GM13976 (cell line): Measurements from ENCODE around the gene ZIM2.

Experiments
- DNase-seq: peaks from one replicate; pipeline ENCODE4 v3.0.0; 2012; ENCODE audit warnings: low spot score
- in situ Hi-C: fragments of 300-500 bp; cut with MboI; formaldehyde crosslinking; loops from one replicate; pipeline ENCODE4 v1.12.0; 2022; ENCODE audit warnings: low sequenced_read_pairs, mixed read lengths, inconsistent platforms; ENCODE audit not compliant: unreplicated experiment
- TF ChIP-seq, protein P1 (sequence below): IDR thresholded peaks from 2 replicates; pipeline ENCODE4 v1.5.1; 2012; ENCODE audit warnings: borderline replicate concordance, mild to moderate bottlenecking; ENCODE audit not compliant: insufficient read depth; ENCODE audit errors: extremely low read depth, missing control alignments, control extremely low read depth

Gene ZIM2

DNA sequence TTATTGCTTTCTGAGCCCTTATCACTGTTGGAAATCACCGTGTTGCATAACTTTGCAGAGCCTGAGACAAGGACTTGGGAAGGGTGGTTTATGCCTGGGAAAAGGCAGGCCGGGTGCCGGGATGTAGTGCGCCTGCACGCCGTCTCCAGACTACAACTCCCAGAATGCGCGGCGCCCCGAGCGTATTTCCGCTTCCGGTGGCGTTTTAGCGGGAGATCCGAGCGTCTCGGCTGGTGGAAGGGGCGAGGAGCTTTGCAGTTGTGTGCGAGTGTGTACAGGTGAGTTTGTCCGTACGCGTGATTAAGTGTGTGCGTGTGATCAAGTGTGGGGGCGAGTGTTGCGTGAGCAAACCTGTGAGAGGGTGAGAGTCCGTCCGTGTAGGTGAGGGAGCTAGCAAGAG is 75.4 kb downstream of the ZIM2 start:
- TF ChIP-seq, protein P1, sequence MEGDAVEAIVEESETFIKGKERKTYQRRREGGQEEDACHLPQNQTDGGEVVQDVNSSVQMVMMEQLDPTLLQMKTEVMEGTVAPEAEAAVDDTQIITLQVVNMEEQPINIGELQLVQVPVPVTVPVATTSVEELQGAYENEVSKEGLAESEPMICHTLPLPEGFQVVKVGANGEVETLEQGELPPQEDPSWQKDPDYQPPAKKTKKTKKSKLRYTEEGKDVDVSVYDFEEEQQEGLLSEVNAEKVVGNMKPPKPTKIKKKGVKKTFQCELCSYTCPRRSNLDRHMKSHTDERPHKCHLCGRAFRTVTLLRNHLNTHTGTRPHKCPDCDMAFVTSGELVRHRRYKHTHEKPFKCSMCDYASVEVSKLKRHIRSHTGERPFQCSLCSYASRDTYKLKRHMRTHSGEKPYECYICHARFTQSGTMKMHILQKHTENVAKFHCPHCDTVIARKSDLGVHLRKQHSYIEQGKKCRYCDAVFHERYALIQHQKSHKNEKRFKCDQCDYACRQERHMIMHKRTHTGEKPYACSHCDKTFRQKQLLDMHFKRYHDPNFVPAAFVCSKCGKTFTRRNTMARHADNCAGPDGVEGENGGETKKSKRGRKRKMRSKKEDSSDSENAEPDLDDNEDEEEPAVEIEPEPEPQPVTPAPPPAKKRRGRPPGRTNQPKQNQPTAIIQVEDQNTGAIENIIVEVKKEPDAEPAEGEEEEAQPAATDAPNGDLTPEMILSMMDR, result no peak
- no peak for DNase-seq
- in situ Hi-C loops, result no loop called here

DNA sequence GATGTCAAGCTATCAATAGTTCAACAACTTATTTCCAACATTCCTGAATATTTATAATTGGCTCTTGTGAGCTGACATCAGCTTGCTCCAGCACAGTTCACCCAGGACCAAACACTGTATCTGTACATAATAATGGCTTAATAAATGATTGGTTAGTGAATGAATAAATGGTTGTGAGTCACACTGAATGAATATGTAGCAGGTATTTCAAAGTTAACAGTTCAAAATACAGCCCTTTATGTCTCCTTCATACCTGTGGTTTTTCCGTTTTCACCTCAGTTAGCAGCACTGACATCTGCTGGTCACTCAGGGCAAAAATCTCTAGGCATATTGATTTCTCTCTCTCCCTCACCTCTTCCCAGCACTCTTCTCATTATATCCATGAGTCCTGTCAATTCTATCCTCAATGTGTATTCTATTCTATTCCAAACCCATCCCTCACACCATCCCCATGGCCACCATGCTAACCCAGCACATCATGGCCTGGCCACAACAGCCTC is 76.3 kb downstream of the ZIM2 start:
- no peak for DNase-seq
- TF ChIP-seq, protein P1, result no peak

DNA sequence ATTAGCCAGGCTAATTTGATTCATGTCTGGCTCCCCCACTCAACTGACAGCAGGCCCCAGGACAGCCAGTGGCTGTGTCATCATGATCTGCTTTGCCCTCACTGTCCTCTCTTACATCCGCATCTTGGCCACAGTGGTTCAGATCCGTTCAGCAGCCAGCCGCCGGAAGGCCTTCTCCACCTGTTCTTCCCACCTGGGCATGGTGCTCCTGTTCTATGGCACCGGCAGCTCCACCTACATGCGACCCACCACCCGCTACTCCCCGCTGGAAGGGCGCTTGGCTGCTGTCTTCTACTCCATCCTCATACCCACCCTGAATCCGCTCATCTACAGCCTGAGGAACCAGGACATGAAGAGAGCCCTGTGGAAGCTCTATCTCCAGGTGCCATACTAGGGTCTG is 79.7 kb downstream of the ZIM2 start:
- TF ChIP-seq, protein P1, result no peak
- in situ Hi-C loops, result no loop called here

More for the DNA sequence above, 76.3 kb downstream of the ZIM2 start:
- in situ Hi-C loops, result no loop called here

DNA sequence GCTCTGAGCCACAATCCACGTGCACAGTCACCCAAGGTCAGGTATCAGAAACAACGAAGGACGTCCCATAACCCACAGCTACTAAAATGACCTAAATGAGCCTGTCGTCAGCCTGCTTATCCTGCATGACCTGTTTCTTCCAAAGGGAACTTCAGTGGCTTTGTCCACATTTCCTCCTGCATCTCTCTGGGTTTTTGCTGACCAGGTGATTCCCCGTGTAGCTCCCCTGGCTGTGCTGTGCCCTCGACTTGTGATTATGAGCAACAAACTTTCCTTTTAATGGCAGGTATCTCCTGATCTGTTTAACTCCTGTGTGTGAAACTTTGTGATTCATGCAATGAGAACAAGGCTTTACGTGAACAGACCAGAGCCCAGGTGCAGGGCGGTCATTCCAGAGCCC is 81.0 kb downstream of the ZIM2 start:
- in situ Hi-C loops, result no loop called here
- TF ChIP-seq, protein P1, result no peak

More for the DNA sequence above, 79.7 kb downstream of the ZIM2 start:
- no peak for DNase-seq

DNA sequence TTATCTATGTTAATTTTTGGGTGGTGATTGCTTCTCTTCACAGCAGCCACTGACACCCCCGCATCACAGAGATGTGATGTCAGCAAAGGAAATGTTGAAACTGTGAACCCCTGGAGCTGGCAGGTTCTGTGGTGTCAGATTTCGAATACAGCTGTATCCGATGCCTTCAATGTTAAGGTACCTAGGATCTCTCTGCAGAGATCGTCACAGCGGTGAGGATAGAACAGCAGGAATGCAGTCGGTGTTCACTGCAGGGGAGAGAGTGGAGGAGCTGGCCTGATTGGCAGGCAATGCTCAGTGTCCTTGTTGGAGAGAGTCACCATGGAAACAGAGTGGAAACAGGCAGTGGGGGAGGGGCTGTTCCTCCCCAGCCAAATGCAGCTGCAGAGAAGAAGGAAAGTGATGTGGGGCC is 89.4 kb downstream of the ZIM2 start:
- TF ChIP-seq, protein P1, result no peak
- DNase-seq, result no peak
- in situ Hi-C loops, result no loop called here

More for the DNA sequence above, 81.0 kb downstream of the ZIM2 start:
- DNase-seq, result no peak

DNA sequence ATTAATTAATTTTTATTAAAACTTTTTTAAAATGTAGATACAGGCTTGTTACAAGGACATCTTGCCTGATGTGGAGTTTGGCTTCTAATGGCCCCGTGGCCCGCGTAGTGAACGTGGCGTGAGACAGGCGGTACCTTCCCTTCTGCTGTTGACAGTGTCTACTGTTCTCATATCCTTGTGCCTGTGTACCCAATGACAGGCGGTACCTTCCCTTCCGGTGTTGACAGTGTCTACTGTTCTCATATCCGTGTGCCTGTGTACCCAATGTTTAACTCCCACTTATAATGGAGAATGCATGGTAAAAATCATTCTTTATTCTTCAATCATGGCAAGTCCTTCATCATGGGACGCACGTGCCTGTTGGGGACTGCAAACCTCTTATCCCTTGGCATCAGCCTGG is 89.9 kb downstream of the ZIM2 start:
- in situ Hi-C loops, result no loop called here

More for the DNA sequence above, 89.9 kb downstream of the ZIM2 start:
- DNase-seq, result no peak
- TF ChIP-seq, protein P1, result no peak
